H9 (cell line): ENCODE results near the gene DOK5. TPM values are rescaled to one million over a fixed set of nuclear protein-coding genes. Genes with fewer than 3 reads are reported as not detected.

Experiments used
- DNase-seq: peaks from one replicate; pipeline ENCODE4 v3.0.0-alpha.2; 2017
- H2AFZ ChIP-seq: one replicate; pipeline ENCODE4 v1.6.1; 2013; ENCODE audit warnings: mild to moderate bottlenecking, low read length, control low read depth, moderate library complexity
- H2AK5ac ChIP-seq: 2 replicates; pipeline ENCODE4 v1.6.1; 2013; ENCODE audit warnings: low read length, control low read depth, mixed read lengths; ENCODE audit not compliant: insufficient read length
- H2BK120ac ChIP-seq: one replicate; pipeline ENCODE4 v1.6.1; 2013; ENCODE audit warnings: low read depth, mild to moderate bottlenecking, low read length, control low read depth, inconsistent platforms; ENCODE audit not compliant: poor library complexity, severe bottlenecking
- H2BK12ac ChIP-seq: 2 replicates; pipeline ENCODE4 v1.6.1; 2013; ENCODE audit warnings: low read length, control low read depth, mixed read lengths, low read depth; ENCODE audit not compliant: insufficient read length
- H2BK15ac ChIP-seq: 2 replicates; pipeline ENCODE4 v1.6.1; 2013; ENCODE audit warnings: low read depth, low read length, control low read depth
- H2BK20ac ChIP-seq: one replicate; pipeline ENCODE4 v1.6.1; 2013; ENCODE audit warnings: low read depth, mild to moderate bottlenecking, low read length, control low read depth, inconsistent platforms; ENCODE audit not compliant: poor library complexity, severe bottlenecking
- H2BK5ac ChIP-seq: 2 replicates; pipeline ENCODE4 v1.6.1; 2013; ENCODE audit warnings: low read length, control low read depth, mixed read lengths; ENCODE audit not compliant: insufficient read length
- H3K14ac ChIP-seq: 2 replicates; pipeline ENCODE4 v1.6.1; 2013; ENCODE audit warnings: low read length, control low read depth; ENCODE audit not compliant: insufficient read depth
- H3K18ac ChIP-seq: 2 replicates; pipeline ENCODE4 v1.6.1; 2013; ENCODE audit warnings: low read depth, mild to moderate bottlenecking, mixed read lengths, low read length, control low read depth; ENCODE audit not compliant: insufficient read length
- H3K23ac ChIP-seq: 2 replicates; pipeline ENCODE4 v1.6.1; 2013; ENCODE audit warnings: low read length, control low read depth, mixed read lengths, low read depth; ENCODE audit not compliant: insufficient read length
- H3K23me2 ChIP-seq: 2 replicates; pipeline ENCODE4 v1.6.1; 2013; ENCODE audit warnings: low read depth, mild to moderate bottlenecking, mixed read lengths, low read length, control low read depth; ENCODE audit not compliant: insufficient read length, poor library complexity, severe bottlenecking
- H3K27ac ChIP-seq: 2 replicates; pipeline ENCODE4 v1.5.1; 2013; ENCODE audit warnings: low read length, control low read depth, mixed read lengths, low read depth; ENCODE audit not compliant: insufficient read length
- H3K27me3 ChIP-seq: 2 replicates; pipeline ENCODE4 v1.6.1; 2013; ENCODE audit warnings: low read length, control low read depth, inconsistent platforms; ENCODE audit not compliant: insufficient read depth
- H3K4ac ChIP-seq: 2 replicates; pipeline ENCODE4 v1.6.1; 2013; ENCODE audit warnings: low read depth, mild to moderate bottlenecking, control low read depth, inconsistent platforms, low read length, moderate library complexity
- H3K4me1 ChIP-seq: 2 replicates; pipeline ENCODE4 v1.6.1; 2013; ENCODE audit warnings: low read length, control low read depth, inconsistent platforms; ENCODE audit not compliant: insufficient read depth
- H3K4me2 ChIP-seq: 2 replicates; pipeline ENCODE4 v1.6.1; 2013; ENCODE audit warnings: low read length, control low read depth, mixed read lengths; ENCODE audit not compliant: insufficient read length, insufficient read depth
- H3K56ac ChIP-seq: 2 replicates; pipeline ENCODE4 v1.6.1; 2013; ENCODE audit warnings: low read depth, mild to moderate bottlenecking, mixed read lengths, low read length, control low read depth; ENCODE audit not compliant: insufficient read length
- H3K79me1 ChIP-seq: 2 replicates; pipeline ENCODE4 v1.6.1; 2013; ENCODE audit warnings: low read depth, mild to moderate bottlenecking, moderate library complexity, low read length, control low read depth, inconsistent platforms; ENCODE audit not compliant: insufficient read depth, poor library complexity, severe bottlenecking
- H3K79me2 ChIP-seq: 2 replicates; pipeline ENCODE4 v1.6.1; 2013; ENCODE audit warnings: low read length, control low read depth, inconsistent platforms; ENCODE audit not compliant: insufficient read depth
- H3K9ac ChIP-seq: 2 replicates; pipeline ENCODE4 v1.6.1; 2013; ENCODE audit warnings: low read length, control low read depth, mixed read lengths; ENCODE audit not compliant: insufficient read length; ENCODE audit errors: extremely low read depth
- H3K9me3 ChIP-seq: one replicate; pipeline ENCODE4 v1.6.1; 2013; ENCODE audit warnings: low read depth, low read length, inconsistent platforms; ENCODE audit not compliant: control insufficient read depth
- H3T11ph ChIP-seq: one replicate; pipeline ENCODE4 v1.6.1; 2013; ENCODE audit warnings: mild to moderate bottlenecking, low read length, control low read depth, inconsistent platforms
- H4K20me1 ChIP-seq: one replicate; pipeline ENCODE4 v1.6.1; 2013; ENCODE audit not compliant: control insufficient read depth, insufficient read length, insufficient read depth
- H4K5ac ChIP-seq: 2 replicates; pipeline ENCODE4 v1.6.1; 2013; ENCODE audit warnings: low read depth, mild to moderate bottlenecking, mixed read lengths, low read length, control low read depth; ENCODE audit not compliant: insufficient read length
- H4K8ac ChIP-seq: replicated peaks from 2 replicates; pipeline ENCODE4 v1.6.1; 2013; ENCODE audit warnings: low read length, control low read depth, mixed read lengths, low read depth; ENCODE audit not compliant: insufficient read length
- H4K91ac ChIP-seq: 2 replicates; pipeline ENCODE4 v1.6.1; 2013; ENCODE audit warnings: low read depth, mild to moderate bottlenecking, moderate library complexity, mixed read lengths, low read length, control low read depth; ENCODE audit not compliant: insufficient read length
- H3K27ac Mint-ChIP-seq, 3 experiments: 2 replicates in 2 of 3; 3 replicates in 1 of 3; pipeline ENCODE4 v1.8.0; 2020 to 2021; ENCODE audit warnings: mixed read lengths in 3 of 3, mild to moderate bottlenecking in 1 of 3, moderate library complexity in 1 of 3
- H3K27me3 Mint-ChIP-seq: 2 replicates; pipeline ENCODE4 v1.8.0; 2021; ENCODE audit warnings: low read depth, mild to moderate bottlenecking, moderate library complexity, mixed read lengths
- H3K36me3 Mint-ChIP-seq, 3 experiments: 2 replicates in 2 of 3; 3 replicates in 1 of 3; pipeline ENCODE4 v1.8.0; 2020 to 2021; ENCODE audit warnings: low read depth in 3 of 3, mixed read lengths in 3 of 3; ENCODE audit not compliant: insufficient read depth in 1 of 3
- H3K4me1 Mint-ChIP-seq, 2 experiments: 2 replicates each; pipeline ENCODE4 v1.8.0; 2020; ENCODE audit warnings: mixed read lengths in 2 of 2
- H3K4me3 Mint-ChIP-seq, 2 experiments: 2 replicates in 1 of 2; 3 replicates in 1 of 2; pipeline ENCODE4 v1.8.0; 2020 to 2021; ENCODE audit warnings: mild to moderate bottlenecking in 2 of 2, mixed read lengths in 2 of 2, moderate library complexity in 1 of 2
- H3K9me3 Mint-ChIP-seq, 2 experiments: 2 replicates in 1 of 2; 3 replicates in 1 of 2; pipeline ENCODE4 v1.8.0; 2020; ENCODE audit warnings: mild to moderate bottlenecking in 2 of 2, mixed read lengths in 2 of 2, moderate library complexity in 1 of 2
- CTCF ChIP-seq: fragments of 200-600 bp; sonication (generic); conservative IDR thresholded peaks from 3 replicates; pipeline ENCODE4 v1.8.0; 2021; ENCODE audit warnings: antibody characterized with exemption, mild to moderate bottlenecking
- WGBS: extraction: QIAGEN DNeasy Blood & Tissue Kit; methylation state at CpG from one replicate; pipeline ENCODE4 v1.1.7; 2013; ENCODE audit warnings: missing lambda C conversion rate, low lambda C conversion rate, mixed read lengths; ENCODE audit not compliant: insufficient read length; ENCODE audit errors: extremely low coverage; 5-methylcytosine and 5-hydroxymethylcytosine counted together
- total RNA-seq: library from RNA; stranded (reverse); gene quantifications from 2 replicates; pipeline ENCODE4 v1.2.1, GENCODE V29; 2021

The DOK5 gene
- total RNA-seq, 1 experiment from 2014 or later: 4.5 TPM

- Histone ChIP-seq H2AK5ac (no peak overlapping the region), H3T11ph (no peak overlapping the region), H3K9ac (no peak overlapping the region), H3K9me3 (no peaks in the 10 kb centered on the region), H3K27me3 (no peaks in the 10 kb centered on the region), H2BK5ac (no peak overlapping the region), H2BK15ac (no peak overlapping the region), H4K20me1 (no peaks in the 10 kb centered on the region), H4K91ac (no peak overlapping the region), H3K4me1 (no peaks in the 10 kb centered on the region; the same call in 1 of the 2 replicates), H3K14ac (no peak overlapping the region), H3K4ac (no peak overlapping the region), H3K18ac (no peak overlapping the region), H3K23me2 (no peaks in the 10 kb centered on the region), H3K23ac (no peak overlapping the region), H3K56ac (no peak overlapping the region), H4K5ac (no peak overlapping the region), H3K4me2 (no peak overlapping the region), H3K79me2 (no peaks in the 10 kb centered on the region), H2BK120ac (no peak overlapping the region), H3K27ac (no peak overlapping the region), H3K79me1 (no peaks in the 10 kb centered on the region), H2AFZ (no peak overlapping the region), H4K8ac (no peak overlapping the region), H2BK20ac (no peak overlapping the region), H2BK12ac (no peak overlapping the region)
- no peaks in the 10 kb centered on the region; a peak in 1 of 7 replicates for H3K36me3 Mint-ChIP-seq
- TF ChIP-seq CTCF: no peak
- H3K9me3 Mint-ChIP-seq: no peaks in the 10 kb centered on the region
- no peaks in the 10 kb centered on the region for H3K27me3 Mint-ChIP-seq
- H3K4me3 Mint-ChIP-seq: no peak overlapping the region
- 0 out of 7 replicates have a peak overlapping the region, but pooled peaks of 1 of the 3 experiments have one; percentile 34 for H3K27ac Mint-ChIP-seq
- WGBS: no CpG with 5 or more reads among the region's 3 CpGs
- no peak for DNase-seq
- H3K4me1 Mint-ChIP-seq: peaks cover 7 to 8% of the 10 kb centered on the region in 2 experiments
Measured at GRCh38 chr20:54555150-54555549, 79.8 kb downstream of the DOK5 start.
